Renal pelvis (tissue), 4 donors: ENCODE measurements around the gene STK40. TPM values are rescaled to one million over a fixed set of nuclear protein-coding genes. Genes with fewer than 3 reads are reported as not detected.

Experiments used
- DNase-seq: peaks from one replicate; pipeline ENCODE4 v3.0.0-alpha.2; 2013
- polyA plus RNA-seq, 3 donors: library from polyadenylated mRNA; unstranded; fragments of 120-200 nt; gene quantifications; one replicate each; pipeline ENCODE4 v1.2.1, GENCODE V29; 2013; ENCODE audit not compliant: insufficient read length in 3 of 3

STK40 gene
- polyA plus RNA-seq, 3 donors: 42.5 to 48.5 (median 43.4) TPM

DNA sequence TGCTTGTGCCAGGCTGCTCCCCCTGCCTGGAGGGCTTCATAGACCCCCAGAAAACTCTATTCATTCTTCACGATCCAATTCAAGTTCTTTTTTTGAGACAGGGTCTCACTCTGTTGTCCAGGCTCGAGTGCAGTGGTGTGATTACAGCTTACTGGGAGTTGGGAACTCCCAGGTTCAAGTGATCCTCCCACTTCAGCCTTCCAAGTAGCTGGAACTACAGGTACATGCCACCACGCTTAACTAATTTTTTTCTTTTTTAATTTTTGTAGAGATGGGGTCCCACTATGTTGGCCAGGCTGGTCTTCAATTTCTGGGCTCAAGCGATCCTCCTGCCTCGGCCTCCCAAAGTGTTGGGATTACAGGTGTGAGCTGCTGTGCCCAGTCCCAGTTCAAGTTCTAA is 4.3 kb downstream of the STK40 start:
- no peak for DNase-seq

DNA sequence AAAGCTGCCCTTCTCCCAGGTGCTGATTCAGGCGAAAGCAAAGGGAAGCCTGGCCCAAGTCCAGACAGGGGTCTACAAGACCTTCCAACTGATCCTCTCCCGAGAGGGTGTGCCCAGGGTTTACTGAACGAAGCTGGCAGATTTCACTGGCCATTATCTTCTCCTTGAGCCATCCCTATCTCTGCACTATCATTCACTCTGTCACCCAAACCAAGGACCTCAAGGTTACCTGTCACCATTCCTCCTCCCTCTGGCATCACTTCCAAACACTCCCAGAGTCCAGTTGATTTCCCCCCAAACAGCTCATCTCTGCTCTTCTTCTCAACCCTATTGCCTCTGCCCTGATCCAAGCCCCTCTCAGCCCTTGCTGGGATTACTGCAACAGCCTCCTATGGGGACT is 4.9 kb downstream of the STK40 start:
- no peak for DNase-seq

DNA sequence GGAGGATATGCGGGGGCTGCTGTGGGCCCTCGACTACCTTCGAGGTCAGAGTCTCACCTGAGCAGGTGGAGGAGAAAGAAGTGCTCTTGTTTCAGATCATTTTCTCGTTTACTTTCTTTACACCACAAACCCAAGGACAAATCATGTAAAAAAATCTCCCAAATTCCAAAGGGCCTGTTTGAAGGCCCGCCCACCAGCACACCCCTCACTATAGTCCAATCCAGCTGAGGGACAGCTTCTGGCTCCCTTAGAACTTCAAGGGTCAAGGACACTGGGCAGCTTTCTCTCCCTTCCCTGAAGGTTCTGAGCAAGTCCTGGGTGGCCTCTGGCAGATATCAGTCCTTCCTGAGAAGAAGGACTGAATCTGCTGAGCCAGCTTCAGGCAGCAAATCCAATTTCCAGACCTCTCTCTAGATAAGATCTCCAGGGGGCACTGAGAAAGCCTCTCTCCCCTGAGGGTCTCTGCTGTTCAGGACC is 5.5 kb downstream of the STK40 start:
- DNase-seq: no peak

DNA sequence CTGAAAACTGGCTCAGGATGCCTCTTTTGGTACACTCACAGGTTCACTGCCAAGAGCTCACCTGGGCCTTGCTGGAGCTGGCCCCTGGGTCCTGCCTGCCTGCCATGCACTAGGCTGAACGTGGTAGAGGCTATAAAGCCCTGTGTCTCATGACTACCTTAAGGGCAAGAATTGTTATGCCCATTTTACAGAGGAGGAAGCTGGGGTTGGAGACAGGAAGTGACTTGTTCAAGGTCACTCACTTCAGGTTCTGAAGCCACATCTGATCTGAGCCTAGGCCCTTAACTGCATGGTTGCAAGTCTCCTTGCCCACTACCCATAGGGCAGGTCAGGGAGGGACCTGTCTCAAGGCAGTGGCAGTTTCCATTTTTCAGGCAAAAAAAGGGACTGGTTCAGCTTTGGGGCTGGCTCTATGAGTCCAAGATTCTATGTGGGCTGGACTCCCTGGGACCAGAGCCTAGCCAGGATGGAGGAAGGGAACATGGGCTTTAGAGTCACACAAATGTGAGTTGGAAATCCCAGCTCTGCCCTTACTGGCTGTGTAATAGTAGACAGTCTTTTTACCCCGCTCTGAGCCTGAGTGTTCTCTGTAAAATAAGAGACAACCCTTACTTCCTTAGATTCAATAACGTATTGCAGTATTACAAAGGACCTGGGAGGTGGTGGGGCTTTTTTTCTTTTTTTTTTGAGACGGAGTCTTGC is 7.8 kb downstream of the STK40 start:
- DNase-seq: no peak

DNA sequence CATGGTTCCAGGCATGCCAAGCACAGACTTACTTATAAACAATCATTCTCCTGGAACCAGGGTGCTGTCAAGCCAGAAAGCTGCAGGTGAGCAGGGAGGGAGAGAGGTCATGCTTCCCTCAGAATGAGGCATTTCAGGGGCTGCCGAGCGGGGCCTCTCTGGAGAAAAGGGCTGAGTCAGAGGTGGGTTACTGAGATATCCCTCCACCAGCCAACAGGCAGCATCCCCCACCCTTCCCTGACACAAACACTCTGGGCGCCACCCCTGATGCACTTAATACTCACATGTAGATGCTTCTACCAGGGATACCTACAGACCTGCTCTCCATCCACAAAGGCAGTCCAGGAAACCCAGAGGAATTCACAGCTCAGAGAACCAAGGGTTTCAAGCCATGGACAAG is 13.1 kb downstream of the STK40 start:
- no peak for DNase-seq

DNA sequence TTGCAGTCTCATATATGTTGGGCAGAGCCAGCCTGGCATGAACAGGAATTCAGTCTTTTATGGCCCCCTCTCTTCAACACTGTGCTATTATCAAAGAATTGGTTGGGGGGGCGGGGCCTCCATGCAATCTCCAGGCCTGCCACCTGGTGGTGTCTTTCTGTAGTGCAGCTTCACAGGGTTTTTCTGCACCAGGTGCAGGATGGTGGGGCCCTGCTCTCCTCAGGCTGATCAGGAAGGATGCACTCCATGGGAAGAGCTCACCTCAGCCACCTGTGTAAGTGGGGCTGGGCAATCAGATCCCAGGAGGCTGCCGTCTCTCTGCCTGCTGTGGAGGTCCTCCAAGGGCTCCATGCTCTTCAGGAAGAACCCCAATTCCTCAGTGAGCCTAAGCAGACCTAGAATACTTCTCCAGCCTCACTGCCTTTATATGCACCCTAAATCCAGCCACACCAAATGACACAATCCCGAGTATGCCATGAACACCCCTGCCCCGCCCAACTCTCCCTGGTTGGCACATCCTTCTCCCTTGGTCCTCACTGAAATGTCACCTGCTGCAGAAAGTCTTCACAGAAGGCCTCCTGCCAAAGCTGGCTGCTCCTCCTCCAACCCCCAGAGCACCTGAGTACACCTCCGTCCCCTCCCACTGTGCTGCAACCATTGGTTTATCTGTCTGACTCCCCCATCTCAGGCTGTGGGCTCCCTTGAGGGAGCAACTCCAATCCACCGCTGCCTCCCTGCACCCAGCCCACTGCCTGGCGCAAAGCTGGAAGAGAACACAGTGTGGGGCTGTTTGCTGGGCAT is 16.5 kb downstream of the STK40 start:
- peak; percentile 76 for DNase-seq

DNA sequence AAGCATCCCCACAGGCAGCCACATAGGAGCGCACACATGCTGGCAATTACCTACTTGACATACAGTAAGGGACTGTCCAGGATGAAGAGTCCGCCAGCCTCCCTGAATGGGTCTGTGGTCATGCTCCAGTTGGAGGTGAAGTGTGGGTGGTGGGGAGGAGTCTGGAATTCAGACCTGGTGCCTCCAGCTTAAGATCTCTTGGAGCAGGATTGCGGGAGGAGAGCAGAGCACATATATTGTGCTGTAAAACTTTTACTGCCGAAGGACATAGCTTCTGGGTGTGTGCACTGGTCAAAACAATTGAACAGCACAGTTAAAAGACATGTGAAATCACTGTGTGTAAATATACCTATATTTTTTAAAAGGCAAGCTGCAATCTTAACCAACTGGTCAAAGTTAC is 17.9 kb downstream of the STK40 start:
- no peak for DNase-seq

DNA sequence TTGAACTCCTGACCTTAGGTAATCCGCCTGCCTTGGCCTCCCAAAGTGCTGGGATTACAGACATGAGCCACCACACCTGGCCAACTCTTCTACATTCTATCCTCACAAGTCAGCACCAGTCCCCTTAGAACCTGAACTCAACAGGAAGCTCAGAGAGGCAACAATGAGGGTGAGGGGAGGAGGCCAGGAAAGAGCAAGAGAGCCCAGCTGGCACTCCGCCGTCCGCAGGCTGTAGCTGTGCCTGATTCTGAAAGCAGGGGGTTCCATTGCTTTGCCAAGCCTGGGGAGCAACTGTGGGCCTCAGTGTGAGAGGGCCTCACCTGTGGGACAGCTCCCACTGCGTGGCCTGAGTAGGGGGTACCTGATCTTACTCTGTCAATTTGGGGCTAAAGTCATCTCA is 18.7 kb downstream of the STK40 start:
- no peak for DNase-seq

DNA sequence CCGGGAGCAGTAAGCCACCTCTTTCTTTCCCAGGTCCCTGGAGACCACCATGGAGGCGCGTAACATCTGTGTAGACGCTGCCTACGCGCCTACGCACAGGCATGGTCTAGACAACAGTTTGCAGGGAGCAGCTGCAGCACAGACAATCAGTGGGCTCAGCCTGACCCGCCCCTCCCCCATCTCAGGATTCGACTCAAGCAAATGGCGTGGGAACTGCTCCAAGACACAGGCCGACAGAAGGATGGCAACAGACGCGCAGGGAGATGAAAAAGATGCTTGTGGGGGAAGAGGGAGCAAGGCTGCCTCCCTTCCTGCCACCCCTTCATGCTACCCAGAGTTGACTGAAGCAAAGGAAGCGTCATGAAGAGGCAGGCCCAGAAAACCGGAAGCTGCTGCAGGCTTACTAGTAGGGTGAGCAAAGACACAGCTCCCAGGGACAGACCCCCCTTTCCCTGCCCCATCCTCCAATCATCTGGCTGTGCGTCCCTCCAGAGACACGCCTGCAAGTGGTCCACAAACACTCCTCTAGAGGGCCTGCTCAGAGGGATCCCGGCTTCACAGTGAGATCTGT is 19.5 kb downstream of the STK40 start:
- peak; percentile 73 for DNase-seq

DNA sequence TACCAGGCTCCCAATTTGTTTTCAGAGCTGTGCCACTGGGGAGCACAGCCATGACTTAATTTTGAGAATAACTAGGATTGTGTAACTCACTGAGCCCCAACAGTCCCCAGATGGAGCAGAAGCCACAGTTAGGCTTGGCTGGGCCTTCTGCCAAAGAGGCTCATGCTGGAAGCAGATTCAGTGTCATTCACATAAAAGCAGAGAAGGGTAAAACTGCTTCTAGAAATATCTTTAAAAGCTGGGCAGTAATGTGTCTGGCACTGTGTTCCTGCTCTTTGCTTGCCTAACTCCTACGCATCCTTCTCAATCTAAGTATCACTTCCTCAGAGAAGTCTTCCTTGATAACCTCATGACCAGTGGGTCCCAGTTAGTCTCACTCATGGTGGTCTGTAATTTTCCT is 20.3 kb downstream of the STK40 start:
- no peak for DNase-seq

DNA sequence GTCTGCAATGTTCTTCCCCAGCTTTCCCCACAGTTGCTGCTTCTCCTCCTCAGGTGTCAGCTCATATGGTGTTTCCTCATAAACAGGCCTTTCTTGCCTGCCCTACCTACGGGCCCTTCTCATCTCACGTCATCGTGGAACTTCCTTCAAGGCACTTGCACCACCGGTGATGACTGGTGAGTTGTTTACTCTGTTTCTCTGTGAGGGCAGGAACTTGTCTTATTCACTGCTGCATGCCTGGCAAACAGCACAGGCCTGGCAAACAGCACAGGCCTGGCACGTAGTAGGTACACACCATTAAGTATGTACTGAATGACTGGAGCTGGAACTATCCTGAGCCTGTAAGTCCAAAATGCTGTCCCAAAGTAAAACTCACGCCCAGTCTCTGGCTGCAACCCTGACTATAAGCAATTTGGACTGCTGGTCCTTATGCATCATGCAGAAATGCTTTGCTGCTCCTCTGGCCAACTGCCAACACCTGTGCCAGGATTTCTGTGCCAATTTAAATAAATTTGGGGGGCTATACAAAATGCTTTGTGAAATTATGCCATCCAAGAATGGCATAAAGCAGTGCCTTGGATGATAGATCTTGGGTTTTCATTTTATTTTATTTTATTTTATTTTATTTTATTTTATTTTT is 25.7 kb downstream of the STK40 start:
- DNase-seq: no peak

DNA sequence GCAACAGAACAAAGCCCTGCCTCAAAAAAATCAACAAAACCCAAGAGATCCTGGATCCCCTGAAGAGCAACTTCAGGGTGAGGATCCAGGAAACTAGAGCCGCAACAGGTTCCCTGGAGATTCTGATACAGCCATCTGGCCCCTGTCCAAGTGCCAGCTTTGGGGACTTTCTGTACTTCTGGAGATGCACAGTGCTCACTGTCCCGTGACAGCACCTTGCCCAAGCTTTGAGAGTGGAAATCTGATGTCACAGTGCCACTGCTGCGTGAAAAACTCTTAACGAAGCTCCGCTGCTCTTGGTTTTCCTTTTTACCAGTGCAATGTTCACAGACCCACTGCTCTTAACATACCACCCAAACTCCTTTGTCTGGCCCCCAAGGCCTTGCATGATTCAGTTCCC is 26.3 kb downstream of the STK40 start:
- DNase-seq: no peak

DNA sequence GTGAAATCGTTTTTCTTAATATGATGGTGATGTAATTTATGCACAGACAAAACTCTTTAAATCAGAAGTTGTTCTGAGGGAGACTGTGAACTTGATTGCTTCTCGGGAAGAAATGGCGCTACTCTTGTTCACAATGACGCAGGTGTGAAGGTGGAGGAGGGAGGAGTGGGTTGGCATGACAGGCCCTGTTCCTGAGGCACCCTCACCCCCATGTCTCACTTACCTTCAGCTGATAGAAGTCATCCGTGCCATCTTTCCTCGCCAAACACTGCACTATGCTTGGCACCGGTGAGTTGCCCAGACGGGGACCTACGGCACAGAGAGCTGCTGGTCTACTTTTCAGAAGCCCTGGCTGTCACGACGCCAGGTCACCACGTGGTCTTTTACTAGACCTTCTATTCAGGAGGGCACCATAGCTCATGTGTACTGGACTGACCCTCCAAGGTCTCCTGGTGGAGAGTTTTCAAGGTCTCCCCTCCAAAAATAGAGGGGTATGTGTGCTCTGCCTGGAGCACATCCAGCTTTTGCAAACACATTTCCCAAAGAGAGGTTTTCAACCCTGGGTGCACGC is 27.1 kb downstream of the STK40 start:
- no peak for DNase-seq

DNA sequence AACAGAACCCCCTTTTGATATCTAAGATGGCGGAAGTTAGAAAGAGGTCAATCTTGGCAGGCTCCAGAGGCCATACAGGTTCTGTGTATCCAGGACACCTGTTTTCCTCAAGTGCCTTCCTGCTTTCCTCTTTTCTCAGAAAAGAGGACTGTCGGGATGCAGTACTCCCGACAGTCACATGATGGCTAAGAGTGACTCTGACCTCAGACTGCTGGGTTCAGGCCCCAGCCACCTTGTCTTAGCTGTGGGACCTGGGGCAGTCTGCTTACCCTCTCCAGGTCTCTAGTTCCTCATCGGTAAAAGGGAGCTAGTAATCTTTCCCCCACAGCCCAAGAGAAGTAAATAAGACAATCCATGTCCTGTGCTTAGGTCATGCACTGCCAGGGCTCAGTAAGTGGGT is 29.9 kb downstream of the STK40 start:
- DNase-seq: no peak

DNA sequence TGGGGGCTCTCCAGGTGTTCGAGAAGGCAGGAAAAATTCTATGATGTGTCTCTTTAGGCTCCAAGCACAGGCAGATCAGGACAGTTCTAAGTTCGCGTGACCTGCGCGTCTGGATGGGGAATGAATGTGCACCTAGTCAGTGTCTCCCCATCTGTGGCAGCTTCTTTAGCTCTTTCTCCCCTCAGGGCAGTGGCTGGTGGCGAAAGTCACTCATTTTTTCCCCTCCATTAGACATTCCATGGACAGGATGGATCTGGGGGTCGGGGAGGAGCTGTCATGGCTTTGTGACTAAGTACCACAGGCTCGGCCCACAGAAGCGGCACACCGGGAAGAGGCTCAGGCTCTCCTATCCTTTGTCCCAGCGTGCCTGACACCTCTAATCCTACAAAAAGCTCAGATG is 31.2 kb downstream of the STK40 start:
- DNase-seq: no peak

DNA sequence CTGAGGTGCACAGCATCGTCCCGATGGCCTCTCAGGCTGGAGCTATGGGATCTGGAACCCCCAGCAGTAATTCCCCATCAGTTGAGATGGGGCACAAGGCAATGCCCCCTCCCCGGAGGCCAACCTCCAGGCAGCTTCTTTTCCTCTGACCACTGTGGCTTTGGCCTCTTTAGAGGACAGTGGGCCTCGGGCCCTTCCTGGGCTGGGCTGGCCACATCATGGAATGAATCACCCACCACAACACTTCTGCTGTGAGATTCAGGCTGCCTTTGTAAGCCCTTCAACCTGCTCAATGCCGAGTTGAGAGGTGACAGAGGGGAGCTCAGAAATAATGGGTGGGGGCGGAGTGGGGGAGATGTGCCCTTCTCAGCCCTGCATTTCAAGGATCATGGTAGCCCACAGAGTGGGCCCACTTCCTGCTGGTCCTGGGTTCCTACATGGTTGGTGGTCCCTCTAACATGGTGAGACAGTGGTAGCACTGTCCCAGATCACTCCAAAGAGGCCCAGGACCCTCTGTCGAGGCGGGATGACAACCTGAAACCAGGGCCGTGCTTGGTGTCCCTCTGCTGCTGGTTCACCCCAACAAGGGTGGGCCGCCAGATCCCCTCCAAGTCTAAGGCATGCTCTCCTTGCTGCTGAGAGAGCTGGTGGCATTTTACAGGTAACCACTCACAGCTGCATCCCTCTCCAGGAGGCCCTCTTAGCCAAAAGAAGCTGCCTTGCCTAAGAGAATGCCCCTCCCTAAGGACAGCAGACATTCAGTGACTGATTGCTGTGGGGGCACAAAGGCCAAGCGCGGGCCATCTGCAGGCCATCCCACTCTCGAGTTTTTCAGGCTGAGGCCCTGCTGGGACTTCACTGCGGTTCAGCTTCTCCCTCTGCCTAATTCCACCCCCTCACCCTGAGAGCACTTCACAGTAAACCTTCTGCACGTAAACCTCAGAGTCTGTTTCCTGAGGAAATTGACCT is 32.5 kb downstream of the STK40 start:
- no peak for DNase-seq

DNA sequence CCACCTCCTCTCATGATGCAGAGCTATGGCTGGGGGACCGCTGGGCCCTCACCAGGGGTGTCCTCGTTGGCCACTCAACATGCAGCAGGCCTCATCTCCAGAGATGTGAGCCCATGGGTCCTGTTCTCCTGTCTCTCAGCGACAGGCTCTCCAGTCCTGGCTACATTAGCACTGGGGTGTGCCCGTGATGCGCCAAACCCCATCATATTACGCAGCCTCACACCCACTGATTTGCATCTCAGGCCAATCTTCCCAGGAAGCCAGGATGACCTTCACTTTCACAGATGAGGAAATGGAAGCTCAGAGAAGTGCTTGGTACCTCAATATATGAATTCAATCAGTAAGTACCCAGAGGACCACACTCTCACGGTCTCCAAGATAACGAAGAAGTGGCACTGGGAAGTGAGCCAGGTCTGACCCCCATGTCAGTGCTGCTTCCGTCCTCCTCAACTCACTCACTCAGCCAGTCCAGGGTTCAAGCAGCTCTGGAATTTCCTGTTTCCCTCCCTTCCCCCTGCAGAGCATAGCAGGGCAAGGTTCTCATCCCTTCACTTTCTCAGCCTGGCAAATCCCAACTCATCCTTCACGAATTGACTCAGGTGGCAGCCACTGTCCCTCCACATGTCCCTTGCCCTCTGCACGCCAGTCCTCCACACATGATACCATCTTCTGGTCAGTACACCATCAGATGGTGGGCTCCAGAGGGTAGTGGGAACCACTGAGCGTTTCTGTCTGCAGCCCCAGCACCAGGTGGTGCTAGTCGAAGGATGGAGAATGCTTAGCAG is 33.4 kb downstream of the STK40 start:
- DNase-seq: no peak

DNA sequence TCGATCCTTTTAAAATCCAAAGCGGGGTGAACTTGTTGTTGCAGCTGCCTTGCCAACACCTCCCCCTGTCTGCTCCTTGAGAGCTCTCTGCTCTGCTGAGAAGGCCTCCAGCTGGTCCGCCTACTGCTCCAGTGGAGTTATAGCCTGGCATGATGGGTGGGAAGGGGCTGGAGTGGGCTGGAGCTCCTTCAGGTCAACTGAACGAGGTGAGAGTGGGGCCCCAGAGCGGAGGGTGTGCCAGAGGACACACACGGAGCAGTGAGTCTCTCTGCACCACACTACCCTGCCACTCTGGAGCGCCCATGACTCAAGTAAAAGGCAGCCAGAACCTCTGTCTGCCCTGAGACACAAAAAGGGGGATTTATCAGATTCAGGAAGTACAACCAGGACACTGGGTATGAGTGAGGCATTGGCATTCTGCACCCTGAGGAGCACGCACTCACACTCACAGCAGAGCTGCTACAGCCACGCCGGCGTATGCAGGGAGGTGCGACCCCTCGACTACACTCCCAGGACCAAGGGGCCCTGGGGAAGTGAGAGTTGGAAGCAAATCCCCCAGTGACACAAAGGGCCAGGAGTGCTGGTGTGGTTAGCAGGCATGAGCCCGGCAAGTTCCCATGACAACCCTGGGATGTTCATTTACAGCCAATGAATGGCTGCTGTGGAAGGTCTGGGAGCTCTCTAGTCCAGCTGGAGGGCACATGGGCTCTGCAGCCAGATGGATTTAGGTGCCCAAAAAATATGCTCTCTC is 34.3 kb downstream of the STK40 start:
- no peak for DNase-seq

DNA sequence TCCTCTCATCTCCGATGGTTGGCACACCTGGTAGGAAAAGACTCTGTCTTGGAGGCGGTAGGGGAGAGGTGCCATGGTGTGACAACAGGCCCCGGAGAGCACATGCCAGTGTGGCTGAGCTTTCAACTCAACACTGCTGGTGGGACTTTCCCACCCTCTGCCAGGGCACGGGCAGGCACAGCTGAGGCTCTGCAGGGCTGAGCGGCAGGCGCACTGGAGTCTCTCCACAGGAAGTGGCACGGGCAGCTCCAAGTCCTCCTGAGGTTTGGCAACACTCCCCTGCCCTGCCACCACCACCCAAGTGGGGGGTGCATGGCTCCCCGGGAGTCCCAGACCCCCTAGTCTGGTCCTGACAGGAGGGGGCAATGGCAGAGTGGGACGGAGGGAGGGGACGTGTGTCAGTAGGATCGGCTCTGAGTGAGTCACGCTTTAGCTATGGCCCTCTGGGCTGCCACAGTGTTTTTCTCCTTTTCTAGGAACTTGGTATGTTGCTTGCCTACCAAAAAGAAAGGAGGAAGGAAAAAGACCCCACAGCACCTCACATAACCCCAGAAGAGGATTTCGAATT is 35.0 kb downstream of the STK40 start:
- DNase-seq: no peak
